Gastroesophageal sphincter (tissue), 4 donors: Measurements from ENCODE around the gene APBA1. TPM values are rescaled to one million over a fixed set of nuclear protein-coding genes. Genes with fewer than 3 reads are reported as not detected.

Source experiments
- ATAC-seq: fragments of 150-250 bp; one replicate; pipeline ENCODE4 v1.9.1; 2016; ENCODE audit warnings: mild to moderate bottlenecking, moderate library complexity
- H3K27ac ChIP-seq, 4 donors: fragments of 200-600 bp; sonication (generic) in 3 of 4; 1 replicate in 3 of 4; 2 replicates in 1 of 4; pipeline ENCODE4 v1.5.1; 2016 to 2019
- H3K27me3 ChIP-seq: fragments of 200-600 bp; sonication (generic); one replicate; pipeline ENCODE4 v1.5.1; 2019
- H3K36me3 ChIP-seq, 2 donors: fragments of 200-600 bp; sonication (generic); one replicate each; pipeline ENCODE4 v1.5.1; 2019; ENCODE audit warnings: control low read depth in 1 of 2
- H3K4me1 ChIP-seq, 3 donors: fragments of 200-600 bp; sonication (generic); 1 replicate in 2 of 3; 2 replicates in 1 of 3; pipeline ENCODE4 v1.5.1; 2016 to 2019; ENCODE audit warnings: control low read depth in 2 of 3
- H3K4me3 ChIP-seq, 2 donors: fragments of 200-600 bp; sonication (generic); one replicate each; pipeline ENCODE4 v1.5.1; 2019; ENCODE audit warnings: mild to moderate bottlenecking in 1 of 2, moderate library complexity in 1 of 2
- H3K9me3 ChIP-seq, 3 donors: fragments of 200-600 bp; sonication (generic); one replicate each; pipeline ENCODE4 v1.5.1; 2017 to 2019; ENCODE audit warnings: control low read depth in 2 of 3
- EP300 ChIP-seq: sonication (generic); formaldehyde crosslinking; IDR thresholded peaks from one replicate; pipeline ENCODE4 v1.6.1; 2017; ENCODE audit warnings: antibody characterized with exemption, mild to moderate bottlenecking
- POLR2A ChIP-seq, 2 donors: fragments of 450-650 bp; IDR thresholded peaks; one replicate each; pipeline ENCODE4 v1.6.1; 2017; ENCODE audit warnings: antibody characterized with exemption in 2 of 2, mild to moderate bottlenecking in 2 of 2, moderate library complexity in 1 of 2
- POLR2AphosphoS5 ChIP-seq: sonication (generic); formaldehyde crosslinking; IDR thresholded peaks from one replicate; pipeline ENCODE4 v1.6.1; 2017; ENCODE audit warnings: antibody characterized with exemption
- WGBS, 2 donors: methylation state at CpG; one replicate each; pipeline ENCODE4 v1.1.5; 2018; ENCODE audit warnings: low coverage in 1 of 2; 5-methylcytosine and 5-hydroxymethylcytosine counted together
- total RNA-seq, 4 donors: library from RNA; depleted of rRNA; stranded (reverse); fragments of >200 nt; gene quantifications; one replicate each; pipeline ENCODE4 v1.1.0, GENCODE V29; 2016
- TF ChIP-seq, protein P1 (sequence below), 4 experiments: fragments of 200-600 bp in 2 of 4; fragments of 450-650 bp in 2 of 4; sonication (generic) in 1 of 4; IDR thresholded peaks; one replicate each; pipeline ENCODE4 v1.5.1; 2017 to 2019; ENCODE audit warnings: antibody characterized with exemption in 4 of 4, mild to moderate bottlenecking in 2 of 4, moderate library complexity in 2 of 4

Gene APBA1
- total RNA-seq, 4 donors from 2014 or later: 4.7 to 10.5 (median 5.8) TPM

DNA sequence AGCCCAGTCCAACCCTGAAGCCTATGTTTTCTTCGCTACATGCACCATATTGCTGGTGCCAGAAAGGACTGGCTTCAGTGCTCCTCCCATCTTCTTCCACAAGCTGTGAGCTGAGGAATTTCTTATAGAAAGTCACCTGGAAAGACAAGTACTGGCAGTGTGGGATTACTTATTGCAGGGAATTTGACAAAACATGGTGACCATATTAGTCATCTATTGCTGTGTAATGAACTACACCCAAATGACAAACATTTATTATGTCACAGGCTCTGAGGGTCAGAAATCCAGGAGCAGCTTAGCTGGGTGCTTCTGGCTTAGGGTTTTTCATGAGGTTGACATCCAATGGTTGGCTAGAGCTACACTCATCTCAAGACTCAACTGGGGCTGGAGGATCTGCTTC lies 271.7 kb downstream of the APBA1 start:
- H3K27ac ChIP-seq: no peak overlapping the region
- TF ChIP-seq POLR2AphosphoS5: no peak
- H3K27me3 ChIP-seq: no peaks in the 10 kb centered on the region
- no peak overlapping the region for H3K4me3 ChIP-seq
- no peaks in the 10 kb centered on the region for H3K36me3 ChIP-seq
- no peaks in the 10 kb centered on the region for H3K9me3 ChIP-seq
- 91 to 100% methylated on average over 1 of the region's 1 CpG for WGBS, 2 donors
- peaks cover 0 to 26% (median 2%) of the 10 kb centered on the region in 3 donors for H3K4me1 ChIP-seq
- ATAC-seq: no peak

DNA sequence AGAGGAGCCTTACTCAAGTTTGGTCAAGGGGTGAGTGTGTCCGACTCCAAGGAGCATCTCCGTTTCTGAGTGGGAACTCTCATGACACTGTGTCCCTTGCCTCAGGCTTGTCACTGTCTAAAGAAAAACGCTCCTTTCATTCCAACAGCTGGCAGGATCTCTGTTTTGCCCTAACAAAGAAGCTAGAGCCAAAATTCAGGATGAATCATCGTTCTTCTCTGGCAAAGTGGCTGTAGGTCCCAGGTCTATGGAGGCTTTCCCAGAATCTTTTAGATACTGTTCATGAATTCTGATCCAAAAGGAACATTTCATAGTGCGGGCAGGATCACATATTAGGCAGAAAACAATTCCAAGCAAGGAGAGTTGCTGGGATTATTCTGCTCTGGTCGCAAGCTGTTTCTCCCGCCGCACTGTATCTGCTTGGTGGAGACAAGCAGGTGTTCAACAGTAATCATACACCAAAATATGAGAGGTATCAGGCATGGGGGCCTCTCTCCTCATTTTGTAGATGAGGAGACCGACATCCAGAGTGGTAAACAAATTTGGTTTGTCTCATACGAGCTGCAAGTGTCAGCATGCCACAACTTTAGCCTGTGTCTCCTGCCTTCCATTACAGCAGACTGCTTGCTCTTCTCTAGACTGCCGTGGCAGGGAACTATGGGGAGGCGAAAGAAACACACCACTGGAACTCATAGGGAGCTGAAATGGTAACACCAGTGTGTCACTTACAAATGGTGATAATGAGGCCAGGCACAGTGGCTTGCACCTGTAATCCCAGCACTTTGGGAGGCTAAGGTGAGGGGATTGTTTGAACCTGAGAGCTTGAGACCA lies 274.6 kb downstream of the APBA1 start:
- H3K36me3 ChIP-seq: no peaks in the 10 kb centered on the region
- WGBS, 2 donors: 27 to 42% methylated on average over 4 to 10 of the region's 12 CpGs

DNA sequence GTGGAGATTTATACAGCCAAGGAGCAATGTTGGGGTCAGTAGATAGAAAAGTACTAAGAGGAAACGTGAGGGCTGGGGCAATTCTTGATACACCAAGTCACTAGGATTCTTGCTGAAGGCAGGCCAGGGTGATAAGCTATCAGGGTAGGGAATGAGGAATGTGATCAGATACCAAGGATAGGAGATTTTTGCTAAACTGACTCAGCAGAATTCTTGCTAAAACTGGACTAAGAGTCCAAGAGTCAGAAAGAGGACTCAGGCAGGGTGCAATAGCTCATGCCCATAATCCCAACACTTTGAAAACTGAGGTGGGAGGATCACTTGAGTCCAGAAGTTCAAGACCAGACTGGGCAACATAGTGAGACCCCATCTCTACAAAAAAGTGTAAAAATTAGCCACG lies 275.4 kb downstream of the APBA1 start:
- no peaks in the 10 kb centered on the region for H3K36me3 ChIP-seq
- 86% methylated on average over 2 of the region's 2 CpGs; no CpG with 5 or more reads in 1 of the 2 donors for WGBS, 2 donors
- H3K27me3 ChIP-seq: no peaks in the 10 kb centered on the region
- peaks cover 5 to 55% (median 11%) of the 10 kb centered on the region in 3 donors for H3K4me1 ChIP-seq
- no peak overlapping the region for H3K4me3 ChIP-seq
- TF ChIP-seq POLR2AphosphoS5 (no peak), EP300 (no peak), POLR2A (IDR thresholded peaks at IDR 0.05) (no peak)
- TF ChIP-seq, protein P1, sequence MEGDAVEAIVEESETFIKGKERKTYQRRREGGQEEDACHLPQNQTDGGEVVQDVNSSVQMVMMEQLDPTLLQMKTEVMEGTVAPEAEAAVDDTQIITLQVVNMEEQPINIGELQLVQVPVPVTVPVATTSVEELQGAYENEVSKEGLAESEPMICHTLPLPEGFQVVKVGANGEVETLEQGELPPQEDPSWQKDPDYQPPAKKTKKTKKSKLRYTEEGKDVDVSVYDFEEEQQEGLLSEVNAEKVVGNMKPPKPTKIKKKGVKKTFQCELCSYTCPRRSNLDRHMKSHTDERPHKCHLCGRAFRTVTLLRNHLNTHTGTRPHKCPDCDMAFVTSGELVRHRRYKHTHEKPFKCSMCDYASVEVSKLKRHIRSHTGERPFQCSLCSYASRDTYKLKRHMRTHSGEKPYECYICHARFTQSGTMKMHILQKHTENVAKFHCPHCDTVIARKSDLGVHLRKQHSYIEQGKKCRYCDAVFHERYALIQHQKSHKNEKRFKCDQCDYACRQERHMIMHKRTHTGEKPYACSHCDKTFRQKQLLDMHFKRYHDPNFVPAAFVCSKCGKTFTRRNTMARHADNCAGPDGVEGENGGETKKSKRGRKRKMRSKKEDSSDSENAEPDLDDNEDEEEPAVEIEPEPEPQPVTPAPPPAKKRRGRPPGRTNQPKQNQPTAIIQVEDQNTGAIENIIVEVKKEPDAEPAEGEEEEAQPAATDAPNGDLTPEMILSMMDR (IDR thresholded peaks at IDR 0.05): no peak
- H3K27ac ChIP-seq: peak overlapping the region in 3 of 4 donors; percentile 24 to 76 (median 73)
- ATAC-seq: no peak
- H3K9me3 ChIP-seq: no peaks in the 10 kb centered on the region

More for the DNA sequence above, 274.6 kb downstream of the APBA1 start:
- Histone ChIP-seq H3K4me3 (peak overlapping the region in 1 of 2 donors; percentile 17), H3K4me1 (peaks cover under 1 to 47% (median 2%) of the 10 kb centered on the region in 3 donors), H3K27me3 (no peaks in the 10 kb centered on the region), H3K9me3 (no peaks in the 10 kb centered on the region), H3K27ac (peak overlapping the region; percentile 72 to 85 (median 74))
- TF ChIP-seq, protein P1 (IDR thresholded peaks at IDR 0.05): no peak
- peak; percentile 65 for TF ChIP-seq POLR2AphosphoS5
- peak; percentile 64 for ATAC-seq

DNA sequence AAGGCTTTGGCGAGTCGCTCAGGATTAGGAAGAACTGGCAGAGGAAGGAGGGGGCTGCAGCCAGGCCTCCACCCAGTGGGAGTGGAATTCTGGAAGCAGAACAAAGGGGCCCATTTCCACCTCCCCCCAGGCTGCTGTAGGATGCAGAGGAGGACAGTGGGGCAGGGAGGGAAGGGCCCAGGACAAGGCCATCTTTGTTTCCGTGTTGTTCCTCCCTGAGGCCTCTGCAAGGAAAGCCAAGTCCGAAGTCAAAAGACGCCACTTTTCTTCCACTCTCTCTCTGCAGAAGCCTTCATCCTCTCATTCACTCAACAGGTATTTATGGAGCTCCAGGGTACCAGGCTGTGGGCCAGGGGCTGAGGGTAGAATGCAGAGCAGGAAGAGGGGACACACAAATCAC lies 276.5 kb downstream of the APBA1 start:
- TF ChIP-seq EP300: no peak
- H3K27me3 ChIP-seq: no peaks in the 10 kb centered on the region
- H3K27ac ChIP-seq: peak overlapping the region in 3 of 4 donors; percentile 37 to 73 (median 46)
- H3K4me1 ChIP-seq: peaks cover 5 to 65% (median 15%) of the 10 kb centered on the region in 3 donors
- H3K4me3 ChIP-seq: no peak overlapping the region
- no peaks in the 10 kb centered on the region for H3K9me3 ChIP-seq
- WGBS, 2 donors: 83 to 86% methylated on average over 1 of the region's 5 CpGs
- ATAC-seq: no peak
- H3K36me3 ChIP-seq: no peaks in the 10 kb centered on the region

DNA sequence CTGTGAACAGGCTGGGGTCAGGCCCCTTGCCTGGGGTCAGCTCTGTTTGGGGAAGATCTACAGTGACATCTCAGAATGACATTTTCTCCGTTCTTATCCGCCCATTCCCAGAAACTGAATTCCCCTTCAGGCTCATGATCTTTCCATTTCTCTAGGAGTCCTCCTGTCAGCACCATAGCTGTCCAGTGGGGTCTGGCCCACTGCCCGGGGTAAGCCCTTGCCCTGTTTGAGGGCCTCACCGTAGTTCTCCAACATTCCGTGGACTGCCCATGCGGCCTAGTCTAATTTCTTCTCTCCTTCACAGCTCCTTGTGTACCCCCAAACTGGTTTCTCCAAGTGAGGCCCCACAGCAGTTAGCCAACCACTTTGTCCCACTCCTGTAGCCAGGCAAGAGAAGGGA lies 278.7 kb downstream of the APBA1 start:
- H3K27ac ChIP-seq: peak overlapping the region in 3 of 4 donors; percentile 37 to 61 (median 52)
- peaks cover 0 to 14% of the 10 kb centered on the region in 2 donors for H3K36me3 ChIP-seq
- TF ChIP-seq POLR2A (IDR thresholded peaks at IDR 0.05): no peak
- TF ChIP-seq EP300: no peak
- peaks cover 5 to 63% (median 15%) of the 10 kb centered on the region in 3 donors for H3K4me1 ChIP-seq
- no peaks in the 10 kb centered on the region for H3K9me3 ChIP-seq
- 75 to 83% methylated on average over 4 to 6 of the region's 6 CpGs for WGBS, 2 donors
- no peak overlapping the region for H3K4me3 ChIP-seq
- no peaks in the 10 kb centered on the region for H3K27me3 ChIP-seq
- no peak for ATAC-seq

DNA sequence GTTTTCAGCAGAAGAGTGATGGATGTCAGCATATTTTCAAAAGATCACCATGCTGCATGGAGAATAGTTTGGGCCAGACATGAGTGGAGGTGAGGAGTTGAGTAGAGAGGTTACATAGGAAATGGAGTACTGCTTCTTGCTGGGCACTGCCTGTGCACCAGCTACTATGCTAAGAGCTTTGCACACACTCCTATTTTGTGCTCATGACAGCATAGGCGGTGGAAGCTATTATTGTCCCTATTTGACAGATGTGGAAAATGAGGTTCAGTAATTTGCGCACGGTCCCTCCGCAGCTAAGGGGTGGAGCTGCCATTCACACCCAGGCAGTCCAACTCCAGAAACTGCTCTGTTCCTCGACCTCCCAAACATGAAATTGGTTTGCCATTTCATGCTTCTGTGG lies 279.3 kb downstream of the APBA1 start:
- no peak for ATAC-seq
- 68 to 80% methylated on average over 1 to 4 of the region's 5 CpGs for WGBS, 2 donors
- H3K4me1 ChIP-seq: peaks cover 5 to 57% (median 15%) of the 10 kb centered on the region in 3 donors
- H3K27me3 ChIP-seq: no peaks in the 10 kb centered on the region
- no peak for TF ChIP-seq POLR2A (IDR thresholded peaks at IDR 0.05)
- TF ChIP-seq, protein P1 (IDR thresholded peaks at IDR 0.05): no peak
- no peaks in the 10 kb centered on the region for H3K9me3 ChIP-seq
- no peak overlapping the region for H3K4me3 ChIP-seq
- H3K27ac ChIP-seq: peak overlapping the region; percentile 10 to 71 (median 56)
- peaks cover 0 to 20% of the 10 kb centered on the region in 2 donors for H3K36me3 ChIP-seq
